Measurements from ENCODE around the gene ZNF415.
"Not testable (repeated sequence)": the region's sequence is repeated elsewhere in the genome, so short reads cannot be mapped to it uniquely, and the experiment has no call there.

ZNF415 gene

DNA sequence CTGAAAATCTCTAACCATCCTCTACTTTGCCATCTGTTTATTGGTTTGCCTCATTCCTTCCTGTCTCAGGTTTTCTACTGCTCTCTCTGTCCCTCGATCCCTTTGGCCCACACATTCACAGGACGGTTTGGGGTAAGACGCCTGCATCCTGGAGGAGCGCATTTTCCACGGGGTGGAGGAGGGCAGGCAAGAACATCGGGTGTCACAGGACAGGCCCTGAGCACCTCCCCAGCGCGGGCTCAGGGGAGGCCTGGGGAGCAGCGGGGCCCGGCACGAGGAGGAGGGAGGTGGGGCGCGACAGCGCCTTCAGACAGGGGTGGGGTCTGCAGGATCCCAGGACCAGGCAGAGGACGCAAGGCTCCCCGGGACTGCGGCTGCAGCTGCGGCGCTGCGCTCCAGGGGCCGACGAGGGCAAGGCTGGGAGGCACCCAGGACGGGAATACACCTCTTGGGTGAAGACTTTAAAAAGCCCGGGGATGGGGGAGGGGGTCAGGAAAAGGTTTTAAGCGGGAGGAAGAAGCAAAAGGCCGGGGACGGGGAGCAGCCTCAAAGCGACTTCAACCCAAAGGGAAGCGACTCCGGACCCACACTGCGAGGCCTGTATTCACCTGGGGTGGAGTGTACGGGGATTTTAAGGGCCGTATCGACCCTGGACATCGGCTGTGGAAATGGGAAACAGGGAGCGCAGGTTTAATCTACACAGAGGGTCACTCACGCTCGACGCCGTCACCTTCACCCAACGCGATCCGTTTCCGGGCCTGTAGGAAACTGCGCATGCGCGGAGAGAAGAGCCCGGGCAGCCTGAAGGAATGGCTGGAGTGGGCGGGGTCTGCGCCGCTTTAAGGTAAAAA lies at the start of gene ZNF415:
TSS of gene ZNF415 (minus strand) at position 770 of the 851 bp plus-strand sequence. CDS start 10,234 bp downstream, outside the sequence.
- peak; percentile 11 for DNase-seq

DNA sequence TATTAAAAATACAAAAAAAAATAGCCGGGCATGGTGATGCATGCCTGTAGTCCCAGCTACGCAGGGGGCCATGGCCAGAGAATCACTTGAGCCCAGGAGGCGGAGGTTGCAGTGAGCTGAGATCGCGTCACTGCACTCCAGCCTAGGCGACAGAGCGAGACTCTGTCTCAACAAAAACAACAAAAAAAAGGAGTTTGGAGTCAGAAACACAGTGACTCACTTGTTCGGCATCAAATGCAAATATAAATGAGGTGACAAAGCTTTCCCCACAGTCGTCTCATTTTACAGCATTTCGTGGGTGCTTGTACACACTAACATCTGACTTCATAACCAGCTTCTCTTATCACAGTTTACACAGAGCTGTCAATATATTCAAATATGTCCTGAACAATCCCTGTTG lies 49.5 kb upstream of the ZNF415 start:
- no peak for DNase-seq

DNA sequence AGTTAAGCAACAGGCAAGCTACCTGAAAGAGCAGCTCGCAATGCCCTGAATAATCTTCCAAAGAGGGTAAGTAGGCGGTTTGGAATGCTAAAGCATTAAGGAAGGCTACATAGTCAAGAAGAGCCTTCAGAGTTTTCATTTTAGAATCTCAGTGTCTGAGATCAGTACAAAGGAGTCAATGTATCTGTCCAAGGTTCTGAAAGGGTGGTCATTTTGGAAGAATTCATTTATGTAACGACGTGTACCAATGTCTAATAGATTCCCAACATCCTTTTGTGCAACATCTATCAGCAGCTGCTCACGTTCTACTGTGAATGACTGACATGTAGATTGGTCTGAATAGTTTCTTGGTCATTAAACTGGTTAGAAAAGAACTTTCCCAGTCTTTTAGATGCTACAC lies 45.3 kb upstream of the ZNF415 start:
- DNase-seq, result no peak

DNA sequence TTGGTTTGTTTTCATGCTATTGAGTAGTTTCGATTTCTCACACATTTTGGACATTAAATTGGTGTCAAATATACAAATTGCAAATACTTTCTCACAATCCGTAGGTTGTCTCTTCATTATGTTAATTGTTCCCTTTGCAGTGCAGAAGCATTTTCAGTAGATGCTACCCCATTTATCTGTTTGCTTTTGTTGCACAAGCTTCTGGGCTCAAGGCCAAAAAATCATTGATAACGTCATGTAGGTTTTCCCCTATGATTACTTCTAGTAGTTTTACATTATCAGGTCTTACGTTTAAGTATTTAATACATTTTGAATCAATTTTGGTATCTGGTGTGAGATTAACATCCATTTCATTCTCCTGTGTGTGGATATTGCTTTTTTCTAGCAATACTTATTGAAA lies 40.2 kb upstream of the ZNF415 start:
- DNase-seq, result no peak

DNA sequence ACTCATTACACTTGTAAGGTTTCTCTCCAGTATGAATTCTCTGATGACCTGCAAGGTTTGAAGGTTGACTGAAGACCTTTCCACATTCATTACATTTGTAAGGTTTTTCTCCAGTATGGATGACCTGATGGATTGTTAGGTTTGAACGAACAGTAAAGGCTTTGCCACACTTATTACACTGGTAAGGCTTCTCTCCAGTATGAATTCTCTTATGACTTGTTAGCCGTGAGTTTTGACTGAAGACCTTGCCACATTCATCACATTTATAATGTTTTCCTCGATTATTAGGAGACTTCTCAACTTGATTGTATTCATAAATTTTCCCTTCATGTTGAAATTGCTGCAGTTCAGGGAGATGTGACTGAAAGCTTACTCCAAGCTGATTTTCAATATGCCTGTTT lies 33.0 kb upstream of the ZNF415 start:
- DNase-seq, result no peak

DNA sequence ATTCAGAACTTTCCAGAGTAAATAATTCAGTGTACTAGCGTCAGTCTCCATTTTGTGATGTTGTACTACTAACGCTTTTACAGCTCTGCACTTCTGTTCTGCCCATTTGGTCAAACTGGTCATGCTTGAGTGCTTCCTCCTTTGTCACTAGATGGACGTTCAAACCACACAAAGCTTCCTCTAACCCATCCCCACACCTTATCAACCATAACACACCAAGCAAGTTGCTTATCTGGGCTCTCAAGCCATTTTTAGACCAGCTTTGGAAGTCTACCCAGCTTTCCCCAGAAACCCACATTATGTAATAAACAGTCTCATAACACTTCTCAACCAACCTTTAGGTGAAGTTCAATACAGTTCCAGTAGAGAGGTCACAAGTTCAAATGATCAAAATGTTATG lies 28.4 kb upstream of the ZNF415 start:
- DNase-seq, result no peak

DNA sequence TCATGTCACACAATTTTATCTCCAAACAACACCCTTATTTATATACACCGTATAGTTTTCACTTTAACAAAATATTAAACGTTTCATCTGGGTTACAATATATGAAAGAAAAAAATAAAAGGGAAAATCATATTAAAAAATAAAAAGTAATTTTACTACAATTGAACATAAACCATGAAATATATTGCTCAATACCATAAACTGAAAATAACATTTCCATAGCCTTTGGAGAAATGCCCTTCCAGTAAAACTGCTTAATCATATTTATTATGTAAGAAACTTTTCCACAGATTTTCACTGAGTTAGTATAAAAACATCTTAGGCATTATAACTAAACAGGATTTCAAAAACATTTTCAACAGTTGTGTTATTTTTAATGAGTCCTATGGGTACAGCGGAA lies 27.6 kb upstream of the ZNF415 start:
- DNase-seq, result no peak

DNA sequence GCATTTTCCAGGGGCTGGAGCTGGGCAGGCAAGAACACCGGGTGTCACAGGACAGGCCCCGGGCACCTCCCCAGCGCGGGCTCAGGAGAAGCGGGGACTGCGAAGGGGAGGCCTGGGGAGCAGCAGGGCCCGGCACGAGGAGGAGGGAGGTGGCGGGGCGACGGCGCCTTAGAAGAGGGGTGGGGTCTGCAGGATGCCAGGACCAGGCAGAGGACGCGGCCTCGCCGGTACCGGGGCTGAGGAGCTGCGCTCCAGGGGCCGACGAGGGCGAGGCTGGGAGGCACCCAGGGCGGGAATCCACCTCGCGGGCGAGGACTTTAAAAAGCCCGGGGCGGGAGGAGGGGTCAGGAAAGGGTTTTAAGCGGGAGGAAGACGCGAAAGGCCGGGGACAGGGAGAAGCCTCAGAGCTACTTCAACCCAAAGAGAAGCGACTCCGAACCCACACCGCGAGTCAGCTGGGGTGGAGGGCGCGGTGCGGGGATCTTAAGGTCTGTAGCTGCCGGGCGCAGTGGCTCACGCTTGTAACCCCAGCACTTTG lies 25.5 kb upstream of the ZNF415 start:
- DNase-seq, result peak; percentile 1

DNA sequence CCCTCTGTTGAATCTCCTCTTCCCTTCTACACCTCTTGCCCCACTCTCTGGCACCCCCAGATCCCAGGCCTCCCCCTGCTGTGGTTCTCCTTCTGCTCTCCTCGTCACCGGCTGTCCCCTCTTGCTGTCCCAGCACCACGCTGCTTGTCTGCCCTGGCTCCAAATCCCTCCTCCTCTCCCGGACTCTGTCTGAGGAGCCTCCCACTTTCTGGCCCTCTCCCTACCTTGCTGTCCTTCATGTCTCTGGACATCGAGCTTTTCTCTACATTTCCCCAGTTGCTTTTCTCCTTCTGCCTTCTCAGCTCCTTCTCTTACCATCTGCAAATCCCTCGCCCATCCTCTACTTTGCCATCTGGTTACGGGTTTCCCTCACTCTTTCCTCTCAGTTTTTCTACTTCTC lies 24.9 kb upstream of the ZNF415 start:
- no peak for DNase-seq

DNA sequence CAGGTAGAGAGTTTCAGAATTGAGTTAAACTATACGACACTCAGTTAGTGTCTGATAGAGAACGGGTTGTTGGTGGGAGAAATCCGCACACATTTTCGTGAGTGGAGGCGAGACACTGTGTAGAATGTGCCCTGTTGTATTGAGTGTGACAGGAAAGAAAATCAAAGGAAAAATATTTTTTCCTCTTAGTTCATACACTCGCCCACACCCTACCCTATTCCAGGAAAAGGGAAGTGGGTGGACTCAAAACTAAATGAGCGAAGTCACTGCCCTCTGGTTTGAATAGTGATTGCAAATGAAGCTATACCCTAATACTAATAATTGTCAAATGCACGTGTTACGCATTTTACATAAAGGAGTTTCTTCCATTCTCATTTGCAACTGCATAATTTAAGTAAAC lies 24.1 kb upstream of the ZNF415 start:
- no peak for DNase-seq

DNA sequence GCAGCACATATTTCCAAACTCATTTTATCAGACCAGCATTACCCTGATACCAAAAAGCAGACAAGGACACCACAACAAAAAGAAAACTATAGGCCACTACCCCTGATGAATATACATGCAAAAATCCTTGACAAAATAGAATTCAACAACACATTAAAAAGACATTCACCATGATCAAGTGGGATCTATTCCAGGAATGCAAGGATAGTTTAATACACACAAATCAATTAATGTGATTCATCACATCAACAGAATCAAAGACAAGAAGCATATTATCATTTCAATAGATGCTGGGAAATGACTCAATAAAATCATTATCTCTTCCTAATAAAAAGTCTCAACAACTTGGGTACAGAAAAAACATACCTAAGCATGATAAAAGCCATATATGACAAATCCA lies 14.9 kb upstream of the ZNF415 start:
- DNase-seq, result no peak

DNA sequence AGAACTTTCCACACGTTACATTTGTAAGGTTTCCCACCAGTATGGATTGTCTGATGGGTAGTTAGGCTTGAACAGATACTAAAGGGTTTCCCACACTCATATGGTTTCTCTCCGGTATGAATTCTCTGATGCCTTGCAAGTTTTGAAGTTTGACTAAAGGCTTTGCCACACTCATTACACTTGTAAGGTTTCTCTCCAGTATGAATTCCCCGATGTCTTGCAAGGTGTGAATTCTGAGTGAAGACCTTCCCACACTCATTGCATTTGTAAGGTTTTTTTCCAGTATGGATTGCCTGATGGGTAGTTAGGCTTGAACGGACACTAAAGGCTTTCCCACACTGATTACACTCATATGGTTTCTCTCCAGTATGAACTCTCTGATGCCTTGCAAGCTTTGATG lies 7.6 kb upstream of the ZNF415 start:
- DNase-seq, result no peak

DNA sequence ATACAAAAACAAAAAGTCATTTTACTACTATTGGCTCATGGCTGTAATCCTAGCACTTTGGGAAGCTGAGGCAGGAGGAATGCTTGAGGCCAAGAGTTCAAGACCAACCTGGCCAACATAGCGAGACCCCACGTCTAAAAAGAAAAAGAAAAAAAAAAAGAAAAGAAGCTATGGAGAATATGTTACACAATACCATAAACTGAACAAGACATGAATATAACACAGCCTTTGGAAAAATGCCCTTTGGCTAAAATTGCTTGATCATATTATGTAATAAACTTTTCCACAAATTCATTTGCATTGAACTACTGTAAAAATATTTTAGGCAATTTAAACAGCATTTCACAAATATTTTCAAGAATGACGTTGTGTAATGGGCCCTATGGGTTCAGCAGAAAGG lies 3.7 kb upstream of the ZNF415 start:
- DNase-seq, result no peak

DNA sequence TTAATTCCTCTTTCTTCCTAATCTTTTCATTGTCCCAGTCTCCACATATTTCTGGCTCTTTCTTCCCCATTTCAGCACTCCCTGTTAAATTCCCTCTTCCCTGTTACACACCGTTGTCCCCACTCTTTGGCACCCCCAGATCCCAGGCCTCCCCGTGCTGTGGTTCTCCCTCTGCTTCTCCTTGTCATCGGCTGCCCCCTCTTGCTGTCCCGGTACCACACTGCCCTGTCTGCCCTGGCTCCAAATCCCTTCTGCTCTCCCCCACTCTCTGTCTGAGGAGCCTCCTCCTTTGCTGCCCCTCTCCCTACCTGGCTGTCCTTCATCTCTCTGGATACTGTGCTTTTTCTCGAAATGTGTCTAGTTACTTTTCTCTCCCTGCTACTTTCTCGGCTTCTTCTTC lies 983 bp downstream of the ZNF415 start:
- DNase-seq, result no peak

DNA sequence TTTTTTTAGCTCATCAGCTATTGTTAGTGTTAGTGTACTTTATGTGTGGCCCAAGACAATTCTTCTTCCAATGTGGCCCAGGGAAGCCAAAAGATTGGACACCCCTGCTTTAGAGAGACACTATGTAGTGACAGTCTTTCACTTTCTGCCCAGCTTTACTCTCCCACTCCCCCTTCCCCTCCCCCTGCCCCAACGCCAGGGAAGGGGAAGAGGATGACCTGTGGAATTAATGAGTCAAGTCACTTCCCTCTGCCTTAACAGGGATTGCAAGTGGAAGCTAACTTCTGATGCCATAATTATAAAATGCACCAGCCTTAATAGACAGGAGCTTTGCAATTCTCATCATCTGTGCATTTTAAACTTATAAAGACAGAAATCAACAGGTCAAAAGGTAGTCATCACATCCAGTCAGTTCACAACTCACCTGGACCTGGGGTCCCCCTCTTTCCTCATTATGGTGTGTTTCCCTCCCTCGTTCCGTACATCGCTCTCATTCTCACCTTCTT lies 1.6 kb downstream of the ZNF415 start:
- no peak for DNase-seq

DNA sequence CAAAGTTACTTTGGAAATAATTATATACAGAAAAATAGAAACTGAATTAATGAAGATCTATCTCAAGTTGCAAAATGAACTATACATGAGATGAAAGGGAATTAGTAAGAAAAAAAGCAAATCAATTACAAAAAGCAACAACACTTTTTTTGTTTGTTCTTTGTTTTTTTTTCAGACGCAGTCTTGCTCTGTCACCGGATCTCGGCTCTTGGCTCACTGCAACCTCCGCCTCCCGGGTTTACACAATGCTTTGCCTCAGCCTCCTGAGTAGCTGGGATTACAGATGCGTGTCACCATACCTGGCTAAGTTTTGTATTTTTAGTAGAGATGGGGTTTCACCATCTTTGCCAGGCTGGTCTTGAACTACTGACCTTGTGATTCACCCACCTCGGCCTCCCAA lies 2.2 kb downstream of the ZNF415 start:
- no peak for DNase-seq

DNA sequence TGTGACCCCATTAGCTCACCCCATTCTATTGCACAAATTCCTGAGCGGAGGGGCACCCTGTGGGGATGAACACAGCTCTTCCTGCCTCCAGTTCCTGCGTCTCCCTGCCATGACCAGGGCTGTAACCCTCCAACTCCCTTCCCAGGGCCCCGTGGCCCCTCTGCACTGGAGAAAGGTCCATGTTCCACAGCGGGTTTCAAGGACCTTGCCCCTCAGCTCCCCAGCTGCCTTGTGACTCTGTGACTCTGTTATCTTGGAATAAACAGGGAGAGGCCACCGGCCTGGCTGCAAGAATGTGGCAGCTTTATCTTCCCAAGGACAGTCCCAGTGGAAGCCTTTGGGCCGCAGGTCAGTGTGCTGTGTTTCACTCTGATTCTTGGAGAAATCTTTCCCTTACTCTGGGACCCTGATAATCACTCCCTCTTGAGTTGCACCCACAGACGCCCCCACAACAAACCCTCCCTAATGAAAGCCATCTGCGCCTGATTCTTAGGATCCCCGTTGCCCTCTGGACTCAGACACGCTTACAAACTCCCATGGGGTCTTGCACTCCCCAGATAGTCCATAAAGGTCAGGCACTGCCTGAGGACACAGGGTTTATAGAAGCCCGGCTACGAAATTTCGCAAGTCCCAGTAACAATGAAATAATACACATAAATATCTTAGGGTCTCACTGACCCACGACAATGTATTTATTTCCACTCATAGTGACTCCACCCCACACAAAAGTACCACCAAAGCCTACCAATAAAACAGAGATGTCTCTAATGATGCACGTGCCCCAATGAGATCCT lies 5.8 kb downstream of the ZNF415 start:
- not testable (repeated sequence) for DNase-seq

DNA sequence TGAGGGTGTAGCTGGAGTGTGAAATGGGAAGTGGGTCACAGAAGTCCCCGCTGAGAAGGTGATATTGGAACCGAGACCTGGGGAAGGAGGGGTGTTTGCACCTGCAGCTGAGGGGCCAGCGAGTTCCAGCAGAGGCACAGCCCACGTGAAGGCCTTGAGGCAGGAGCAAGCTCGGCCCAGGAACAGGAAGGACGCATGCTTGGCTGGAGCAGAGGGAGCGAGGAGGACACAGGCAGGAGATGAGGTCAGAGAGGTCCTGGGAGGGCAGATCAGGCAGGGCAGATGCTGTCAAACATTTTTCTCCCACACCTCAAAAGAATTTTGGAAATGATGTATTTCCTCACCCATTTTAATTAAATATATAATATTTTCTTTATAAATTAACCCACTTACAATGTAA lies 9.3 kb downstream of the ZNF415 start:
- no peak for DNase-seq

DNA sequence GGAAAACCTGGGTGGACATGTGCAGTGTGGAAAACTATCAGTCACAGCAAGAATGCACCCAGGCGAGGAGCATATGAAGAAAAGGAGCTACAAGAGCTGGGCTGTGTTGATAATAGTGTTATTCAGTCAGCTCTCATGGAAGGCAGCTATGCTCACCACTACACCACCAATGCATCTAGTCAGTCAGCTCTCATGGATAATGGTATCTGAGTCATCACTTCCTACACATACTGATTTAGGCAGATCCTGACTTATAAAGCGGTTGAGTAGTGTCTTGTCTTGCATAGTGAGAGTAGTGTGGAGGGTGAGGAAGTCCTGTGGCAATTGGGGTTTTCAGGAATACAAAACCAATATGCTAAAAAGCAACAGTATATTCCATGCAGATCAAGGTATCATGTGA lies 20.4 kb downstream of the ZNF415 start:
- DNase-seq, result no peak

DNA sequence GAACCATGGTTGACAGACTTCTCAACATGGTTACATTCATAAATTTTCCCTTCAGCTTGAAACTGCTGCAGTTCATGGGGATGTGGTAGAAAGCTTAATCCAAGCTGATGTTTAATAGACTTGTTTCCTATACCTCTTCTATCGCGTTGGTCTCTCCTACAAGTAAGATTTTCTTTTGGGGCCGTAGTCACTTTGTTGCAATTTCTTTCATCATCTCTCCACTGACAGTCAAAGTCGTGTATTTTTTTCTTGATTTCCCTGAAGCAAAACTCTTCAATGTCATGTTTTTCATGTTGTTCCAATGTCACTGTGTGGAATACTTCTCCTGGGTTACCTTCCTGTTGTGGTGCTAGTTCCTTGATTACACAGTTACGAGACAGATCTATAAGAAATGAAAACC lies 23.2 kb downstream of the ZNF415 start:
- DNase-seq, result no peak

DNA sequence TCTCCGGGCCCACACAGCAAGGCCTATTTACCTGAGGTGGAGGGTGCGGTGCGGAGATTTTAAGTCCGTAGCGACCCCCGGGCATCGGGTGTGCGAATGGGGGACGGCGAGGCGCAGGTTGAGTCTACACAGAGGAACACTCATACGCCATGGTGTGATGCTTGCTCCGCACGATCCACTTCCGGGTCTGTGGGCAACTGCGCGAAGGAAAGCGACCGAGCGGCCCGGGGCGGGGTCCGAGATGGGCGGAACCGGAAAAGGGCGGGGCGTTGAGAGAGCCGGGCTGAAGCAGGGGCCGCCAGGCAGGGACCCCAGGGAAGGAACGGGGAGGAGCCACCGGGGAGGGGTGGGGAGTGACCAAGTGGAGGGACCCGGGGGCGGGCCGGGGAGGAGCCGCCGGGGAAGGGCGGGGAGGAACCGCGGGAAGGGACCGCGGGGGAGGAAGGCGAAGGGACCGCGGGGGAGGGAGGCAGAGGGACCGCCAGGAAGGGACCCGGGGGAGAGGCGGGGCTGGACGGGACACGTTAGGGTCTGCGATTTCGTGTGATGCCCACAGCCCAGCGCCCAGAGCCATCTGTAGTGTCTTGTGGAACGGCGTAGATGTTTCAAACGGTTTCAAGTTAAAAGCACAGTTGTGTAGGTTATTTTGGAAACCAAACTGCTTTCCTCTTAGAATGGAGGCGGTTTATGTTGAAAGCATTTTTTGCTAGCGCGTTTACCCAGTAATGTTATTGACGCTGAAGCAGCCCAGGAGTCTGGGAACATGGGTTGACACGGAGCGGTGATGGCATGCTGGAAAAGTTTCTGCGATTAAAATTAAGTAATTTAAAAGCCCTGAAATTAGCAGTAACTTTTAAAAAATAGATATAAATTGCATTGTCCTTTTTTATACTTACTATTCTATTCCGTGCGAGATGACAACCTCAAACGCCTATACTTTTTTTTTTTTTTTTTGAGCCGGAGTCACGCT lies 29.2 kb downstream of the ZNF415 start, which contains the start of gene ZNF160:
TSS of gene ZNF160 (minus strand) at position 189 of the 970 bp plus-strand sequence. CDS start 17,146 bp downstream, outside the sequence.
- peak; percentile 97 for DNase-seq

DNA sequence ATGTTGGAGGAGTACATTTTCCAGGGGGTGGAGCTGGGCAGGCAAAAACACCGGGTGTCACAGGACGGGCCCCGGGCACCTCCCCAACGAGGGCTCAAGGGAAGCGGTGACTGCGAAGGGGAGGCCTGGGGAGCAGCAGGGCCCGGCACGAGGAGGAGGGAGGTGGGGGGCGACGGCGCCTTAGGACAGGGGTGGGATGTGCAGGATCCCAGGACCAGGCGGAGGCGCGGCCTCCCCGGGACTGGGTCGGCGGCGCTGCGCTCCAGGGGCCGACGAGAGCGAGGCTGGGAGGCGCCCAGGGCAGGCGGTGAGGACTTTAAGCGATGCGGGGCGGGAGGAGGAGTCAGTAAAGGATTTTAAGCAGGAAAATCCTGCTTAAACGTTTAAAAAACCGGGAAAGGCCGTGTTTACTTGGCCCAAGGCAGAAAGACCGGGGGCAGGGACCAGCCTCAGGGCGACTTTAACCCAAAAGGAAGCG lies 29.9 kb downstream of the ZNF415 start:
- peak; percentile 52 for DNase-seq

Data from activated CD4-positive, alpha-beta T cell treated with anti-CD3 and anti-CD28 coated beads, Interleukin-10, Interleukin-2, amounts not matched to agents 100 ng/mL and 50 ng/mL, durations not matched to agents 16 hours and 8 hours (primary cell).